ENCODE data around the gene ADARB1. TPM values are rescaled to one million over a fixed set of nuclear protein-coding genes. Genes with fewer than 3 reads are reported as not detected.

ADARB1 gene
- polyA plus RNA-seq, 1 of the 3 experiments (the other 2 are of a cell fraction): 7.8 TPM

- TF ChIP-seq REST (IDR thresholded peaks at IDR 0.05; ENCODE audit: low read depth, low read length): no peak
- no peak for TF ChIP-seq NFIC (IDR thresholded peaks at IDR 0.05; ENCODE audit: borderline replicate concordance)
- no peak for TF ChIP-seq TCF12 (IDR thresholded peaks at IDR 0.05)
- no peak for TF ChIP-seq MXI1 (IDR thresholded peaks at IDR 0.05; ENCODE audit: low read depth, low read length)
- TF ChIP-seq CTCF (IDR thresholded peaks at IDR 0.05): no peak
- no peak for TF ChIP-seq SIN3A (IDR thresholded peaks at IDR 0.05; ENCODE audit: borderline replicate concordance, low read depth, low read length)
- TF ChIP-seq RFX5 (IDR thresholded peaks at IDR 0.05; ENCODE audit: low read length): no peak
- TF ChIP-seq IRF3 (IDR thresholded peaks at IDR 0.05; ENCODE audit: low read depth, low read length): no peak
- no peak for TF ChIP-seq YY1 (IDR thresholded peaks at IDR 0.05; ENCODE audit: low read depth)
These were observed 9.6 kb upstream of the ADARB1 start (continued) for GRCh38 chr21:45064618-45065399.

DNA sequence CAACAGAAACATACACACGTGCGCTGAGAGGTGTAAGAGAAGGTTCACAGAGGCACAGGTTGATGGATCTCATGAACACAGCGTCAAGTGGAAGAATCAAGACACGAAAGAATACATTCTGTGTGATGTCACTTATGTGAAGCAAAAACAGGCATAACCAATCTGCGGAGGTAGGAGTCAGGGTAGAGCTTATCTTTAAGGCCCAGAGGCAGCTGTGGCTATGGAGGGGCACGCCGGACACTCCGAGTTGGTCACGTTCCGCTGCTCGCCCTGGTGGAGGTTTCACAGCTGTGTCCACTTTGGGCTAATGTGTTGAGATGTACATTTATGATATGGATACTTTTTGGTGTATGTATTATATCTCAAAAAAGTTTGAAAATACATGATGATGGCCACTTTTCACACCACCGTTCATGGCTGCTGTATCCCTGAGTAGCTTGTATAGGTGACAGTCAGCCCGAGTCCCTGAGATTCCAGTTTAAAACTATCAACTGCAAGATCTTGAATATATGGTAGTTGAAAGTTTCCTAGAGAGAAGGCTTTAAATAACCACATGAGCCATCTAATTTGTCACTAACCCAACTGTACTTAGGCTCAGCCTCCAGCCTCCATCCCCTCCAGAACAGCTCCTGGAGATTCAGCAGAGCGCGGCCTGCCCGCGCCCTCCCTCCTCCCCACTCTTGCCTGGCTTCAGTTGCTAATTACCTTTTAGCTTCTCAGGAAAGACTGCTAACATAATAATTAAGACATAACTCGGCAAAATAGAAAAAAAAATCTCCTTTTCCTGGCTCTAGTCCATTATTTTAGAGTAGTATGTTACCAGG lies 6.7 kb upstream of the ADARB1 start:
- Histone ChIP-seq H3F3A (replicated peaks; ENCODE audit: insufficient read depth) (no peaks in the 10 kb centered on the region), H3K9ac (no peak overlapping the region), H2AFZ (ENCODE audit: low read depth) (no peak overlapping the region), H3K79me2 (ENCODE audit: insufficient read depth) (no peaks in the 10 kb centered on the region), H3K9me2 (no peaks in the 10 kb centered on the region), H3K4me1 (ENCODE audit: control insufficient read depth in 1 of 2, insufficient read depth in 2 of 2, low read depth in 1 of 2, low read length in 1 of 2) (peaks cover 0 to 21% of the 10 kb centered on the region in 2 experiments; a peak in 2 of 4 replicates), H4K20me1 (ENCODE audit: insufficient read depth) (no peaks in the 10 kb centered on the region), H3K27me3 (ENCODE audit: insufficient read depth) (no peaks in the 10 kb centered on the region), H3K9me3 (no peaks in the 10 kb centered on the region), H3K36me3 (replicated peaks in 1 of 2; ENCODE audit: control insufficient read depth in 1 of 2, insufficient read depth in 2 of 2, low read length in 1 of 2) (no peaks in the 10 kb centered on the region), H3K4me3 (ENCODE audit: low read depth in 2 of 2, low read length in 1 of 2) (no peak overlapping the region), H3K27ac (ENCODE audit: low read depth in 2 of 2, low read length in 1 of 2) (peak overlapping the region in 1 of 2 experiments; percentile 73; a peak in 2 of 4 replicates), H3K4me2 (no peak overlapping the region)
- DNase-seq: peak; percentile 88
- POLR2A ChIA-PET: interaction anchor here (1.0 kb wide), 1 partner anchor 17 kb away, joined by 4 read pairs; no protein-coding TSS in a partner anchor
- WGBS (ENCODE audit: low lambda C conversion rate): 70% methylated on average over 18 of the region's 18 CpGs
- CTCF ChIA-PET: interaction anchor here (0.7 to 3.2 kb wide), 17 partner anchors 18 to 119 kb away, joined by 3 to 18 read pairs (median 3); no protein-coding TSS in a partner anchor
- no peak for TF ChIP-seq EZH2phosphoT487 (IDR thresholded peaks at IDR 0.05; ENCODE audit: borderline replicate concordance, low read depth)
- TF ChIP-seq, protein P1, sequence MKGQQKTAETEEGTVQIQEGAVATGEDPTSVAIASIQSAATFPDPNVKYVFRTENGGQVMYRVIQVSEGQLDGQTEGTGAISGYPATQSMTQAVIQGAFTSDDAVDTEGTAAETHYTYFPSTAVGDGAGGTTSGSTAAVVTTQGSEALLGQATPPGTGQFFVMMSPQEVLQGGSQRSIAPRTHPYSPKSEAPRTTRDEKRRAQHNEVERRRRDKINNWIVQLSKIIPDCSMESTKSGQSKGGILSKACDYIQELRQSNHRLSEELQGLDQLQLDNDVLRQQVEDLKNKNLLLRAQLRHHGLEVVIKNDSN (IDR thresholded peaks at IDR 0.05; ENCODE audit: borderline replicate concordance, low read depth): no peak
- peak; percentile 78 for TF ChIP-seq GATA2 (CRISPR knock-in tag; IDR thresholded peaks at IDR 0.05)
- TF ChIP-seq, protein P2, sequence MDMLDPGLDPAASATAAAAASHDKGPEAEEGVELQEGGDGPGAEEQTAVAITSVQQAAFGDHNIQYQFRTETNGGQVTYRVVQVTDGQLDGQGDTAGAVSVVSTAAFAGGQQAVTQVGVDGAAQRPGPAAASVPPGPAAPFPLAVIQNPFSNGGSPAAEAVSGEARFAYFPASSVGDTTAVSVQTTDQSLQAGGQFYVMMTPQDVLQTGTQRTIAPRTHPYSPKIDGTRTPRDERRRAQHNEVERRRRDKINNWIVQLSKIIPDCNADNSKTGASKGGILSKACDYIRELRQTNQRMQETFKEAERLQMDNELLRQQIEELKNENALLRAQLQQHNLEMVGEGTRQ (IDR thresholded peaks at IDR 0.05; ENCODE audit: borderline replicate concordance, low read depth, low read length): no peak
- TF ChIP-seq JUND (IDR thresholded peaks at IDR 0.05): no peak
- TF ChIP-seq RFX5 (IDR thresholded peaks at IDR 0.05; ENCODE audit: low read length): no peak
- no peak; the same call in 1 of the 2 replicates for TF ChIP-seq MXI1 (IDR thresholded peaks at IDR 0.05; ENCODE audit: low read depth, low read length)
- TF ChIP-seq EP300 (IDR thresholded peaks at IDR 0.05; ENCODE audit: borderline replicate concordance in 1 of 2, low read depth in 1 of 2, low read length in 1 of 2): peak in 1 of 2 experiments; percentile 24; a peak in 1 of 4 replicates
- TF ChIP-seq CTCF (IDR thresholded peaks at IDR 0.05): no peak
- no peak for TF ChIP-seq SMC3 (IDR thresholded peaks at IDR 0.05; ENCODE audit: low read depth, low read length)
